NCI-H2171 treated with DMSO at 0.1 percent for 48 hours (cell line): ENCODE measurements around the gene SRP54.
"Not testable (repeated sequence)": the region's sequence is repeated elsewhere in the genome, so short reads cannot be mapped to it uniquely, and the experiment has no call there.

Source experiments
- DNase-seq: peaks from one replicate; lab custom pipeline; 2025; lab: John Stamatoyannopoulos, UW

The SRP54 gene

DNA sequence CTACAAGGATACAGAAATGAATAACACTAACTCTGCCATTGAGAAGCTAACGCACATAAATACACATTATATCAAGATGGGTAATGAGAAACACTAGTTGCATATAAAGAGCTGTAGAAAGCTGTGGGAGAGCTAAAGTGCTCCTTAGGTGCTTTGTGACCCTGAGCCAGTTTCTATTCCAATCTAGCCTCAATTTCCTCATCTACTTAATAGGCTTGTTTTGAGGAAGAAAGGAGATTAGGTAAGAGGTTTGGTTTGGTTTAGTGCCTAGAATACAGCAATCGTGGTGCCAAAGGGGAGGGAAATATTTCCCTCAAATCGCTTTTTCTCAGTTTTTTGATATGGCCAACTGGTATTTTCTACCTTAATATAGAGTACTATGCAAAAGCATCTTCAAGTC lies 994 bp downstream of the SRP54 start:
- DNase-seq = no peak

DNA sequence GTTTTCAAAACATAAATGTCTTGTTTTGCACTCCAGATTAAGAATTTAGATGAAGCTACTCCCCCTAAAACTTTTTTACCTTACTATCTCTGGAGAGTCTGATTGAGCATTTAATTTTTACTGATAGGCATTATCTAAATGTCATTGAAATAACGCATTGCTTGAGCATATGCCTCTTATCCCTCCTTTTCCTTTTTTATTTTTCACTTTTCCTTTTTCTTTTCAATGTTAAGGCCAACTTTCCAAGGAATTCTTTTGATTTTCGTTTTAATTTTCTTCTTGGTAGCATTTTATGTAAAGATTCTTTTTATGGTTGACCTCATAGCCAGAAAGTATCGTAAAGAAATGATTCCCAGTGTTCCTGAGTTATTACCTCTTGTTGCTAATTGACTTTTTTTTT lies 2.9 kb downstream of the SRP54 start:
- no peak for DNase-seq

DNA sequence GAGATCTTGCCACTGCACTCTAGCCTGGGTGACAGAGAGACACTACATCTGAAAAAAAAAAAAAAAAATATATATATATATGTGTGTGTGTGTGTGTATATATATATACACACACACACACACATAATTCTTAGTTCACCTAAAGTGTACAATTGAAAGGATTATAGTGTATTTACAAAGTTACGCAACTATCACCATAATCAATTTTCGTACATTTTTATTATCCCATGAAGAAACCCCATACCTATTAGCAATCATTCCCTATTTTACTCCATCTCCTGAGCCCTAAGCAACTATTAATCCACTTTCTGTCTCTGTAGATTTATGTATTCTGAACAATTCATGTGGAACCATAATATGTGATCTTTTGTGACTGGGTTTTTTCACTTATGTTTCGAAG lies 4.4 kb downstream of the SRP54 start:
- no peak for DNase-seq

DNA sequence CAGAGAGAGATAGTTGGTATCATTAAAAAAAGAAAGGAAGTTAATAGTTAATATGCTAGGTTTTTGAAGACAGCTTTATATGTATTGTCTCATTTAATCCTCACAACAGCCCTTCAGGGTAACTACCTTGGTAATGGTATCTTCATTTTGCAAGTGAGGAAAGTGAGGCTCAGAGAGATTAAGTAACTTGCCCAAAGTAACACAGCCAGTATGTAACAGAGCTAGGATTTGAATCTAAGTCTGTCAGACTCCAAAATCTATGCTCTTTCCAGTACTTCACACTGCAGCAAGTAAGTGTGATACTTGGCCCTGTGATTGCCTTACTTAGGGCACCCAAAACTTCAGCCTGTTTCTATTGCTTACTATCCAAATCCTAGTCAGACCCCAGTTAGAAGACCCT lies 7.0 kb downstream of the SRP54 start:
- no peak for DNase-seq

DNA sequence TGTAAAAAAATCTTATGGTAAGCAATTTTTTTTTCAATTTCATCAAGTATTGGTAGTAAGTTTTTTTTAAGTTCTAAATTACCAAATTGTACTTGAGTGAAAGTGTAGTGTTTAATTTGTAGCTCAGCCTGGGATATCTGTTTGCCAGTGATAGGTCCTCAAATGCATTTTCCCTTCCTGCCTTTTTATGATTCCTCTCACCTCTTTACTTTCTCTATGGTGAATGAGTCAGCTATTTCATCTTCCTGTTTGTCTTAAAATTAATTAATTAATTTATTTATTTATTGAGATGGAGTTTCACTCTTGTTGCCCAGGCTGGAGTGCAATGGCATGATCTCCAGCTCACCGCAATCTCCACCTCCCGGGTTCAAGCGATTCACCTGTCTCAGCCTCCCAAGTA lies 10.6 kb downstream of the SRP54 start:
- DNase-seq = no peak

DNA sequence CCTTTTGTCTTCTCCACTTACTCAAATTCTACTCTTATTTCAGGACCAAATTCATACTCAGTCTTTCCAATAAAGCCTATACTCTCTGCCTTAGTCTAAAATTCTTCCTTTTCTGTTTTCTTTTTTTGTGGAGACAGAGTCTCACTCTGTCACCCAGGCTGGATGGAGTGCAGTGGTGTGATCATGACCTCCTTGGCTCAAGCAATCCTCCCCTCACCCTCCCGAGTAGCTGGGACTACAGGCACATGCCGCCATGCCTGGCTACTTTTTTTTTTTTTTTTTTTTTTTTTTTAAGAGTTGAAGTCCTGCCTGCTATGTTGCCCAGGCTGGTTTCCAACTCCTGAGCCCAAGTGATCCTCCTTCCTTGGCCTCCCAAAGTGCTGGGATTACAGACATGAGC lies 11.9 kb downstream of the SRP54 start:
- no peak for DNase-seq

DNA sequence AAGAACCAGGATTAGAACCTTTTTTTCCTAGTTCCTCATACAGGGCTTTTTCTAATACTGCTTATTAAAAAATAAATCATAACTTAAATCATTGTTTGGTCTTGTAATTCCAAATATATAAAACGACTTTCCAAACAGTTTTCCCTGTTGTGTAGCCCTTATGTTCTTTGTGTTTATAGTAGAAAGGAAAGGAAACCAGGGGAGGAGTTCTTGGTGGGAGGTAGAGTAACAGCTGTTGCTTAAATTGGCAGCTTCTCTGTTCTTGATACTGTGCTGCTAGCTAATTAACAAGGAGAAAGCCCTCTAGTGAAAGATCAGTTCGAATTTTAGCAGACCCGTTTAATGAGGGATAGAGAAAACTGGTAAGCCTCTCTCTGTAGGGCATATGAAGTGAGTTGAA lies 15.0 kb downstream of the SRP54 start:
- DNase-seq = peak; percentile 93

DNA sequence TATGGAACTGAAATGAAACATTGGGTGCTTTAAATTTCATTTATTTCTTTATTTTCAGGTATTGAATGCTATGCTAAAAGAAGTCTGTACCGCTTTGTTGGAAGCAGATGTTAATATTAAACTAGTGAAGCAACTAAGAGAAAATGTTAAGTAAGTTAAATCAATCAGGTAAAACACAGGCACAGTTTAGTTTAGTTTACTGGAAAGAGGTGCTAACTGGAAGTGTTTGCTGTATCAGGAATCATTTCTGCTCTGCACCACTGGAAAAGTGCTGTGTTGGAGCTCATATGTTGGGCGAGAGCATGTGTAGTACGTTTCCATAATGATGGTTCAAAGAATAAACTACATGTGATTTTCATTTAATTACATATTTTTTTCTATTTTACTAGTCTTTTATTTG lies 16.7 kb downstream of the SRP54 start:
- no peak for DNase-seq

DNA sequence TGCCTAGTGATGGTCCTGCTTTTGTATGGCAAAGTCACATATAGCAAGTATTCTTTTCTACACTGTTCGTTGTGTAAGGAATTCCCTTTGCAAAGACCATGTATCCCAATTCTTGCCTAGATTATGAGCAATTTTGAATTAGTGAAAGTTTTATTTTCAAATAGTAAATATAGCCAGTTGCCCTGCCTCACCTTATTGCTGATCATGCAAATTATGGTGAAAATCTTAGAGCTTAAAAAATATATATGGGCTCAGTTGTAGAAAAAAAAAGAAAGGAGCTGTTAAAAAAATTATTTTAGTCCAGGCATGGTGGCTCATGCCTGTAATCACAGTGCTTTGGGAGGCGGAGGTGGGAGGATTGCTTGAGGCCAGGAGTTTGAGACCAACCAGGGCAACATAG lies 18.8 kb downstream of the SRP54 start:
- no peak for DNase-seq

DNA sequence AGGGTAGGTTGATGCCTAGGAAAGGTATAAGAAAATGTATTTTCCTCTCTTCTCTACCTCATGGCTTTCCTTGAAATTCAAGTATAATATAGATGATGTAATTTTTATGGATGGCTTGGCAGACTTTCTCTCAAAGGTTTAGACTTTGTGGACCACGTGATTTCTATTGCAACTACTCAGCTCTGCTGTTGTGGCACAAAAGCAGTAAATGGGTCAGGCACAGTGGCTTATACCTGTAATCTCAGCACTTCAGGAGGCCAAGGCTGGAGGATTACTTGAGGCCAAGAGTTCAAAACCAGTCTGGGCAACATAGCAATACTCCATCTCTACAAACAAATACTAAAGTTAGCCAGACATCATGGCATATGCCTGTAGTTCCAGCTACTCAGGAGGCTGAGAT lies 22.0 kb downstream of the SRP54 start:
- DNase-seq = no peak

DNA sequence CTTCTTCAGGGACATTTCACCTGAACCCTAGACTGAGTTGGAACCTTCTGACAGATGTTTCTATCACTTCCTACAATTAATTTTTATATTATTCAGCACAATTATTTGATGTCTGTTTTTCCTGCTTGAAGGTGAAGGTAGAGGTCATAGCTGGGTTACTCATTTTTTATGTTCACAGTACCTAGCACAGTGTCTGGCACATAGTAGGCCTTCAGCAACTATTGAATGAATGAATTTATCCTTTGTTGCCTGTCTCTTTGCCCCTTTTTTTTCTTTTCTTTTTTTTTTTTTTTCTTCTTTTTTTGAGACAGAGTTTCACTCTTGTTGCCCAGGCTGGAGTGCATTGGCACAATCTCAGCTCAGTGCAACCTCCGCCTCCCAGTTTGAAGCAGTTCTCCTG lies 33.8 kb downstream of the SRP54 start:
- no peak for DNase-seq

DNA sequence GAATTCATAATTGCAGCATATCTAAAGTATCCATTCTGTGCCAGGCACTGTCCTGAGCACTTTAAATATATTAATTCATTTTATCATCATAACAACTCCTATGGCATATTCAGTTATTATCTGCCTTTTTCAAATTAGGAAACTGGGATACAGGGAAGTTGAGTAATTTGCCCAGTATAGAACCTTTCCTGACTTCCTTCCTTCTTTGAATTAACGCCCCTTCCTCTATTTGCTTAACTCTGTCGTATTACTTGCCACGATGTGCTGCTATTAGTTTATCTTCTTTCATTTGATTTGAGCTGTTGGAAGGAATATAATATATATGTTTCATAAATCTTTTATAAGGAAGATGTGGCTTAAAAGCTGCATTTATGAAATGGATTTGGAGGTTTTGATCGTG lies 37.9 kb downstream of the SRP54 start:
- no peak for DNase-seq

DNA sequence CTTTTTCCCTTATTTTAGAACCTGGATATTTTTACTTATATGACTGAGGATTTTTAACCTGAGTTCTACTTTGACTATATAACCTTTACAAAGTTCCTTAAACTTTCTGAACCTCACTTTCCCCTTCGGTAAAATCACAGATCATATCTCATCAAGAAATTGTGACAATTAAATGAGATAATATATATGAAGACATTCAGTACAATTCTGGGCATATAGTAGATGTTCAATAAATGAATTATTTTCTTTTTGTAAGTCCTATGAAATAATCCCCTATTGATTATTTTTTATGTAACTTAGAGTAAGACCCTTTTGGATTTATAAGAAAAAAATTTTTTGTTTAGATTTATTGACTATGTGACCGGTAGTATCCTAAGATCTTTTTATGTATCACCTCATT lies 45.6 kb downstream of the SRP54 start:
- DNase-seq = no peak

DNA sequence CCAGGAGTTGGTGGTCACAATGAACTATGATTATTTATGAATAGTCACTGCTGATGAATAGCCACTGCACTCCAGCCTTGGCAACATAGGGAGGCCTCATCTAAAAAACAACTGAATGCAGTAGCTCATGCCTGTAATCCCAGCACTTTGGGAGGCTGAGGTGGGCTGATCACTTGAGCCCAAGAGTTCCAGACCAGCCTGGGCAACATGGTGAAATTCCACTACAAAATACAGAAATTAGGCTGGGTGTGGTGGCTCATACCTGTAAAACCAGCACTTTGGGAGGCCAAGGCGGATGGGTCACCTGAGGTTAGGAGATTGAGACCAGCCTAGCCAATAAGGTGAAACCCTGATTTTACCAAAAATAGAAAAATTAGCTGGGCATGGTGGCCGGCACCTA lies 49.8 kb downstream of the SRP54 start:
- no peak for DNase-seq

DNA sequence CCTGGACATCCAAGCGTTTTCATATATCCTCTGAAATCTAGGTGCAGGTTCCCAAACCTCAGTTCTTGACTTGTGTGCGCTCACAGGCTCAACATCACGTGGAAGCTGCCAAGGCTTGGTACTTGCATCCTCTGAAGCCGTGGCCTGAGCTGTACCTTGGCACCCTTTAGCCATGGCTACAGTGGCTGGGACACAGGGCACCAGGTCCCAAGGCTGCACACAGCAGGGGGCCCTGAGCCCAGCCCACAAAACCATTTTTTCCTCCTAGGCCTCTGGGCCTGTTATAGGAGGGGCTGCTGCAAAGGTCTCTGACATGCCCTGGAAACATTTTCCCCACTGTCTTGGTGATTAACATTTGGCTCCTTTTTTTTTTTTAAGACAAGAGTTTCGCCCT lies 51.6 kb downstream of the SRP54 start:
- DNase-seq = no peak

DNA sequence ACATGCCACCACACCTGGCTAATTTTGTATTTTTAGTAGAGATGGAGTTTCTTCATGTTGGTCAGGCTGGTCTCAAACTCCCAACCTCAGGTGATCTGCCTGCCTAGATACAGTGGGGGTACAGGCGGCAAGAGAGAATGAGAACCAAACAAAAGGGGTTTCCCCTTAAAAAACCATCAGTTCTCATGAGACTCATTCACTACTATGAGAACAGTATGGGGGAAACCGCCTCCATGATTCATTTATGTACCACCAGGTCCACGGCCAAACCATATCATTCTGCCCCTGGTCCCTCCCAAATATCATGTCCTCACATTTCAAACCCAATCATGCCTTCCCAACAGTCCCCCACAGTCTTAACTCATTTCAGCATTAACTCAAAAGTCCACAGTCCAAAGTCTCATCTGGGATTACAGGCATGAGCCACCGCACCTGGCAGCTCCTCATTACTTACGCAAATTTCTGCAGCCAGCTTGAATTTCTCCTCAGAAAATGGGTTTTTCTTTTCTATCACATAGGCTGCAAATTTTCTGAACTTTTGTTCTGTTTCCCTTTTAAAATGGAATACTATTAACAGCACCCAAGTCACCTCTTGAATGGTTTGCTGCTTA lies 52.3 kb downstream of the SRP54 start:
- DNase-seq = not testable (repeated sequence)

DNA sequence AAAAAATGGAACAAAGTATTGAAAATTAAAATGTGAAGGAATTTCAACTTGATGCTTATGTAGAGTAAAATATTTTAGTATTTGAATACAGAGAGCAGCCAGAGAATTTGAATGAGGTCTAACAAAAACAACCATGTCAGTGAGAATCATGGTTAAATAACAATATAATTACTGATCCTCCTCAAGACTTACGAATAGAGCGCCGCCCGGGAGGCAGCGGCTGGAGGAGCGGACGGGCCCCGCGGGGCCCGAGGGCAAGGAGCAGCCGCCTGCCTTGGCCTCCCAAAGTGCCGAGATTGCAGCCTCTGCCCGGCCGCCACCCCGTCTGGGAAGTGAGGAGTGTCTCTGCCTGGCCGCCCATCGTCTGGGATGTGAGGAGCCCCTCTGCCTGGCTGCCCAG lies 55.5 kb downstream of the SRP54 start:
- DNase-seq = not testable (repeated sequence)

DNA sequence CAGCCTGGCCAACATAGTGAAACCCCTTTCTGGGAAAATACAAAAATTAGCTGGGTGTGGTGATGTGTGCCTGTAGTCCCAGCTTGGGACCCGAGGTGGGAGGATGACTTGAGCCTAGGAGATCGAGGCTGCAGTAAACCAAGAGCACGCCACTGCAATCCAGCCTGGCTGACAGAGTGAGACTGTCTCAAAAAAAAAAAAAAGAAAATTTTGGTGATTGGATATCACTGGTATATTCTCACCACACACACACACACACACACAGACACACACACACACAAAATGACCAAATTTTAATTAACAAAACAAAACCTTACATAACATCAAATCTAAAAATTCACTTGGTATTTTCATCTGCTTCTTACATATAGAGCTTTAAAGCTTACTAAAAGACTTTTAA lies 59.8 kb downstream of the SRP54 start:
- DNase-seq = no peak

DNA sequence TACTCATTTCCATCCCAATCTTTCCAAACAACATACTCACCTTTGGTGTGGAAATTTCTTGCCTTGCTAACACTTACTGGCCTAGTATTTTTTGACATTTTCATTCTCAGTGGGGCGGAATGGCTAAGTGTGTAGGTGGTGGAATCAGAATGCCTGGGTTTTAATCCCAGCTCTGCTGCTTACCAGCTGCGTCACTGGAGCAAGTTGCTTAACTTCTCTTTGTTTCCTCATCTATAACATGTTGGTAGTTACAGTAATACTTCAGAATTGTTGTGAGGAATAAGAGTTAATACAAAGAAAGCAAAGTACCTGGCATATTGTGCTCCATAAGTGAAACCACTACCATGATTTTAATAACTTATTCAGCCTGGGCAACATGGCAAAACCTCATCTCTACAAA lies 60.3 kb downstream of the SRP54 start:
- no peak for DNase-seq

DNA sequence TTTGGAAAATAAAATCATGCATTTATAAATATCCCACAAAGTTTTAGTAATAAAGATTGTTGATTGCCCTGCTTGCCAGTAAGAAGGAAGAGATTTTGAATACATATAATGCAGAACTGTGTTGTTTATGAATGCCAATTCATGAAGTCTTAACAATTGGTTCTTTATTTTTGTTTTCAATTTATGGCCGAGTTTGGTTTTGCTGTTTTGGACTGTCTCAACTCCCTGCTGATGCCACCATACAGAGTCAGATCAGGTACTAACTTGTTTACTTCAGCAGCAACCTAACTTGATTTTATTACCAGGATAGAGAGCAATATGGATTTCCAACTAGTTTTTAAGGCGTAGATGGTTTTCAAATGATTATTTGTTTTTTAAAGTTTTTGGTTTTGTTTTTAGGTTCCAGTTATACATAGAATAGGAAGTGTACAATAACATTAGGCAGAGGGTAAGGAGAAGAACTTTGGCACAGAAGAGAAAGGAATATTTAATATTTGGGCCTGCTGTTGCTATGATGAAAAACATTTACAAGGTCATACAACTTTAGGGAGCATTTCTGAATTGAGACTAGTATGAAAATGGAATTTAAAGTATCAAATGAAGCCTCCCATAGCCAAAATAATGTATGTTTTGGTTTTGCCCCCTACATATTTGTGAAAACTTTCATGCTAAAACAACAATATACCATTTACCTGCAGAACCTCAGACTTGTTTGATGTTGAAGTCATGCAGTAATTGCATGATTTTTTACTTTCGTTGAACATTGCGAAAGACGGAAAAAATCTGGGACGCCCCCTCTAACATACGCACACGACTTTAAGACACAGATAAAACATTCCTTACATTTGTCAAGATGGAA lies 62.4 kb downstream of the SRP54 start:
- no peak for DNase-seq

DNA sequence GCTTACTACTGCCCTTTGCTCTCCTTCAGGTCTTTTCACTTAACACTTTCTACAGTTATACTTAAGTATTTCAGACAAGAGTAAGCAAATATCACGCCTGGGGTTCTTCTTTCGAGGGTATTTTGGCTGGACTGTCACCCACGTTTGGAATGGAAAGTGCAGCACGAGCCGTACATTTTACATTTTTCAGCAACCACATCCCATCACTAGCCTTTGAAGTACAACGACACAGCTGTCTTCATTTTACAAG lies 62.9 kb downstream of the SRP54 start:
- no peak for DNase-seq

DNA sequence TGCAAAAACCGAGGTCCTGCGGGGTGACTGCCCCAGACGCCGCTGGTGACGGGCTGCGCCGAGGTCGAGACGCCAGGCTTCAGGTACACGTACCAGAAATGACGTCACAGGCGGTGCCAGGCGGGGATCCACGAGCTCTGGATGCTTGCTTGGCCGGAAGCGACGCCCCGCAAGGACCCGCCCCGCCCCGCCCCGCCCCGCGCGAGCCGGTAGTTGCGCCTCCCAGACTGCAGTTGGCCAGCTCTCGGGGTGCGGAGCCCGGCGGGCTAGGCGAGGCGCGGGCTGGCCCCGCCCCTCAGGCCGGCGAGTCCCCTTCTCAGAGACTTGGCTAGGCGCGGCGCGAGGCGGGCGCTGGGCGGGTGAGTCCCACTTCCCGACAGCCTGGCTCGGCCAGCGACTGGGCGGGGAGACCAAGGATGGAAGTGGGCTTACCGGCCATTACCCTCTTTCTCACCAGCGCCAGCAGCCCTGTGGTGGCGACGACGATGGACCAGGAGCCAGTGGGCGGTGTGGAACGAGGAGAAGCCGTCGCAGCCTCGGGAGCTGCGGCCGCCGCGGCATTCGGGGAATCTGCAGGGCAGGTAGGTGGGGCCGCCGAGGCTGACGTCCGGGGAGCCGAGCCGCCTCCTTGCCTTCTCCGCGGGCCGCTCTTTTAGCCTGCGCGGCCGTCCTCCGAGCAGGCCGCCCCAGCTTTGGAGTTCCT lies 63.4 kb downstream of the SRP54 start, which contains the start of gene FAM177A1:
Gene FAM177A1, plus strand, starts transcription at position 225 of the 703 bp plus-strand sequence. Its CDS starts 192 bp downstream, at position 417.
- peak; percentile 99 for DNase-seq

DNA sequence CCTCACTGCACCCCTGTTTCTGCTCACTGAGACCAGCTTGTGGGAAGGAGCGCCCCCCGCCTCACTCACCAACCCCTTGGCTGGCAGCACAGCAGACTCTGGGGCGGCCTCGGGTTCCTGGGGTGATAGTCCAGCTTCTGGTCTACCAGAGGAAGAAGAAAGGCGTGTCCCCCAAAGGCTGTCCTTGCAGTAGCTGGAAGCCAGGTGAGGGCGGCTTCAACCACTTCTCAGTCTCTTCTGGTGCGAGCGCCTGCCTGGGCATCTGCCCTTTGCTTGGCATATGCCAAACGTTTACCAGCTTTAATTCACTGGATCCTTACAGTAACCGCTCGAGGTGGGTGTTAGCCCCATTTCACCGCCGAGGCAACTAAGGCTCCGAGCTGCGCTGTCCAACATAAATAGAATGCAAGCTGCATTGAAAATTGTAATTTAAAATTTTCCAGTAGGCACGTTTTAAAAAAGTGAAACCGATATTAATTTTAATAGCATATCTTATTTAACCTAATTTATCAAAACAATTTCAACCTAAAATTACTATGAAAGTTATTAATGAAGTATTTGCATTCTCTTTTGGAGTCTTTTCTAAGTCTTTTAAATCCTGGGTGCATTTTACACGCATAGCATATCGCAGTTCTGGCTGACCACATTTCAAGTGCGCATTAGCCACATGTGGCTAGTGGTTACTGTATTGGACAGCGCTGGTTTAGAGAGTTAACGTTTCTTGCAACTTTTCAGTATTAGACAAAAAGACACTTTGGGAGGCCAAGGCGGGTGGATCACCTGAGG lies 64.2 kb downstream of the SRP54 start:
- peak; percentile 76 for DNase-seq
